Measurements from ENCODE around the gene PHF20. TPM values are rescaled to one million over a fixed set of nuclear protein-coding genes. Genes with fewer than 3 reads are reported as not detected.
"Not testable (repeated sequence)": the region's sequence is repeated elsewhere in the genome, so short reads cannot be mapped to it uniquely, and the experiment has no call there.

The PHF20 gene
- total RNA-seq, 1 donor from 2014 or later, result 101 TPM

DNA sequence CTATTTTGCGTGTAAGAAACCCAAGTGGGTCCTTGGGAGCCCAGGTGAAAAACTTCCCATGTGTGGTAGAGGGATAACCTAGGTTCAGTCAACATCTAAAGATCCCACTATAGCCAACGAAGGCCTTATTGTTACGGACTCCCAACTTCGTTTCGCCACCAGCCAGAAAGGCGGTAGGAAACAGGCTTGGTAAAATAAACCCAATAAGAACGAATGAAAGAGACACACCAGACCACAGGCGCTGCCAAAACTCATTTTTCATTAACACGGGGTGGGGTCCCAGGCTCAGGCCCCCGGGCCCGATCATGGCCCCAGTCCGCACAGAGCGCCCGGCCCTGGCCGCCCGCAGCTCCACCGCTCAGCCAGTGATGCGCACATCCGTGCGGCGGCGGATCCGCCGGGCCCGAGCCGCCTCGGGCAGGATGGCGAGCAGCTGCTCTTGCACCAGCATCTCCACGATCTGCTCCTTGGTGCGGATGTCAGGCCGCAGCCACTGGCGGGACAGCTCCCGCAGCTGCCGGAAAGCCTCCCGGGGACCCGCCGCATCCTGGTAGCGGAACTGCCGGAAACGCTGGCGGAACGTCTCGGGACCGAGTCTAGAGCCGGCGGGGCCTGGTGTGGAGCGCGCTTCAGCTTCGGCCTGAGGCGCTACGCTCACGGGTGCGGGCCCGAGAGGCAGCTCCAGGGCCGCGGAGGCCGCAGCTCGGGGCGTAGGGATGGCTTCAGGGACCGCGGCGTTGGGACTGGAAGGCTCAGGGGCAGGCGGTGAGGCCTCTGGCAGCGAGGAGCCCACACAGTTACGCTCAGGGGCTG lies 181.8 kb downstream of the PHF20 start:
- TF ChIP-seq, protein P1, sequence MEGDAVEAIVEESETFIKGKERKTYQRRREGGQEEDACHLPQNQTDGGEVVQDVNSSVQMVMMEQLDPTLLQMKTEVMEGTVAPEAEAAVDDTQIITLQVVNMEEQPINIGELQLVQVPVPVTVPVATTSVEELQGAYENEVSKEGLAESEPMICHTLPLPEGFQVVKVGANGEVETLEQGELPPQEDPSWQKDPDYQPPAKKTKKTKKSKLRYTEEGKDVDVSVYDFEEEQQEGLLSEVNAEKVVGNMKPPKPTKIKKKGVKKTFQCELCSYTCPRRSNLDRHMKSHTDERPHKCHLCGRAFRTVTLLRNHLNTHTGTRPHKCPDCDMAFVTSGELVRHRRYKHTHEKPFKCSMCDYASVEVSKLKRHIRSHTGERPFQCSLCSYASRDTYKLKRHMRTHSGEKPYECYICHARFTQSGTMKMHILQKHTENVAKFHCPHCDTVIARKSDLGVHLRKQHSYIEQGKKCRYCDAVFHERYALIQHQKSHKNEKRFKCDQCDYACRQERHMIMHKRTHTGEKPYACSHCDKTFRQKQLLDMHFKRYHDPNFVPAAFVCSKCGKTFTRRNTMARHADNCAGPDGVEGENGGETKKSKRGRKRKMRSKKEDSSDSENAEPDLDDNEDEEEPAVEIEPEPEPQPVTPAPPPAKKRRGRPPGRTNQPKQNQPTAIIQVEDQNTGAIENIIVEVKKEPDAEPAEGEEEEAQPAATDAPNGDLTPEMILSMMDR (IDR thresholded peaks at IDR 0.05; ENCODE audit: unreplicated experiment), result no peak
- DNase-seq (ENCODE audit: low spot score), result peak; percentile 76
- peaks cover 9% of the 10 kb centered on the region for H3K36me3 Mint-ChIP-seq (ENCODE audit: low read depth, unreplicated experiment)
- H3K4me1 Mint-ChIP-seq (ENCODE audit: unreplicated experiment), result peaks cover 10% of the 10 kb centered on the region
- H3K4me3 Mint-ChIP-seq (ENCODE audit: unreplicated experiment), result peak overlapping the region; percentile 97
- H3K9me3 Mint-ChIP-seq (ENCODE audit: unreplicated experiment), result no peaks in the 10 kb centered on the region
- peaks cover 5% of the 10 kb centered on the region for H3K27me3 Mint-ChIP-seq (ENCODE audit: unreplicated experiment)
- peak overlapping the region; percentile 98 for H3K27ac Mint-ChIP-seq (ENCODE audit: unreplicated experiment)

DNA sequence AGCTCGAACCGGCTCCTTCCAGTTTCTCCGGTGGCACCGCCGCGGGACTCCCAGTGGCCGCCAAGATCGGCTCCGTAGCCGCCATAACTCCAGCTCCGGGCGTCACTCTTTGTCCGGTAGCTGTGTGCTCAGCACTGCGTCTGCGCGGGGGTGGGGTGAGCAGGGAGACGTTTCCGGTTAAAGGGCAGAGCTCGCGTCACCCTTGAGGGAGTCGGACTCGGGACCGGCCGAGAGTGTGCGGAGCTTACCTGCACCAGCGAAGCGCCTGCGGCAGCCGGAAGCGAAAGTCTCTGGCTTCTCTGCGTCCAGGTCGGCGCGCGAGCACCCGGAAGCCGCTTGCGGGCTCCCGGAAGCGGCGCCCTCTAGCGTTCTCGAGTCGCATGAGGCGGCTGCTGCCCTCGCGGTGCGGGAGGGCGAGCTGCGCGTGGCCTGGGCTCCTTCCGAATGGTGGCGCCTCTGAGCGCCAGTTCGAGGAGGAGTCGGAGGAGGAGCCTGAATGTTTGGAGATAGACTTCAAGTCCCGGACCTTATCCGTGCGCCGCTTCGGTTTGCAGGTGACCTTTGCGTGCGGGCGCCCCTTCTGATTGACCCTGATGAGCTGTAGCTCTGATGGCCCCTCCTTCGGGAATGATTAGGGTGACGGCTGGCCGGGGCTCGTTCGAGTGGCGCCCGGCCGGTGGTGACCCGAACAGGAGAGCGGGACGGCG lies 182.5 kb downstream of the PHF20 start, which contains the start of gene SCAND1:
Gene SCAND1, minus strand, starts transcription at position 303 of the 707 bp plus-strand sequence. Its CDS starts 218 bp downstream, at position 85.
- peak; percentile 98 for DNase-seq (ENCODE audit: low spot score)
- no peaks in the 10 kb centered on the region for H3K9me3 Mint-ChIP-seq (ENCODE audit: unreplicated experiment)
- TF ChIP-seq, protein P1 (IDR thresholded peaks at IDR 0.05; ENCODE audit: unreplicated experiment), result peak; percentile 86
- peaks cover 5% of the 10 kb centered on the region for H3K27me3 Mint-ChIP-seq (ENCODE audit: unreplicated experiment)
- peaks cover 10% of the 10 kb centered on the region for H3K4me1 Mint-ChIP-seq (ENCODE audit: unreplicated experiment)
- peak within 1 kb of the TSS; percentile 97 for H3K4me3 Mint-ChIP-seq (ENCODE audit: unreplicated experiment)
- H3K27ac Mint-ChIP-seq (ENCODE audit: unreplicated experiment), result peak within 1 kb of the TSS; percentile 98
- peaks cover 5% of the 10 kb centered on the region for H3K36me3 Mint-ChIP-seq (ENCODE audit: low read depth, unreplicated experiment)

DNA sequence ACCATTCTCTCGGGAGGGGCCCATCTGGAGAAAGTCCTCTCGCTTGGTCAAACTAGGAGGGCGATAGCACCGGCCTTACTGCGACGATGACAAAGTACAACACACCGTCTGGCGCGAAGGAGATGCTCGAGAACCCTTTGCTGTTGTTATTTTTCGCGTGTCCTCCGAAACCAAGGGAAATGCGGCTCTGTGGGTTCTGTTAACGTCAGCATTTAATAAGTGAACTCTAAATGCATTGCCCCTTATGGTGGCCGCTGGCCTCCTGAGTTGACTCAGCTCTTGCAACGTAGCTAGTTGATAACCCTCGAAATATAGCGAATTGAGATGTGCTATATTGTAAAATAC lies 183.1 kb downstream of the PHF20 start:
- Mint-ChIP-seq H3K9me3 (ENCODE audit: unreplicated experiment) (no peaks in the 10 kb centered on the region), H3K27me3 (ENCODE audit: unreplicated experiment) (peaks cover 5% of the 10 kb centered on the region)
- DNase-seq (ENCODE audit: low spot score), result no peak

DNA sequence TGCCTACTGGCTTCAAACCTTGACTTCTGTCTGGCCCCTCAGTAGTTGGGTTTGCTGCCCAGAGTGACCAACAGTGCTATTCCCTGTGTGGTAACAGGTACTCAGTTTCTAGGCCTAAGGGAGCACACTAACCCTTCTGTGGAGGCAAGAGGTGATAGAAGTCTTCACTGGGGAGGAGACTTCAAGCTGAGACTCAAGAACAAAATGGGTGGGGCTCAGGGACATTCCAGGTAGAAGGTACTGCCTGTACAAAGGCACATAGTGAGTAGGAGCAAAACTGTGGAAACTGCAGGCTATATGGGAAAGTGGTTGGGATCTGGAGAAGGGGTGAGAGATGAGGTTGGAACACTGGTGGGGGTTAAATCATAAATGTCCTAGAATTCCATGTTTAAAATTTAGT lies 184.8 kb downstream of the PHF20 start:
- Mint-ChIP-seq H3K36me3 (ENCODE audit: low read depth, unreplicated experiment) (peaks cover 5% of the 10 kb centered on the region), H3K27me3 (ENCODE audit: unreplicated experiment) (peaks cover 5% of the 10 kb centered on the region), H3K27ac (ENCODE audit: unreplicated experiment) (no peak overlapping the region), H3K9me3 (ENCODE audit: unreplicated experiment) (no peaks in the 10 kb centered on the region), H3K4me1 (ENCODE audit: unreplicated experiment) (peaks cover 10% of the 10 kb centered on the region), H3K4me3 (ENCODE audit: unreplicated experiment) (no peak overlapping the region)
- TF ChIP-seq, protein P1 (IDR thresholded peaks at IDR 0.05; ENCODE audit: unreplicated experiment), result no peak
- no peak for DNase-seq (ENCODE audit: low spot score)

More for the DNA sequence above, 183.1 kb downstream of the PHF20 start:
- TF ChIP-seq, protein P1 (IDR thresholded peaks at IDR 0.05; ENCODE audit: unreplicated experiment), result no peak
- Mint-ChIP-seq H3K36me3 (ENCODE audit: low read depth, unreplicated experiment) (peaks cover 5% of the 10 kb centered on the region), H3K27ac (ENCODE audit: unreplicated experiment) (peak overlapping the region; percentile 98), H3K4me3 (ENCODE audit: unreplicated experiment) (peak overlapping the region; percentile 97), H3K4me1 (ENCODE audit: unreplicated experiment) (peaks cover 10% of the 10 kb centered on the region)

DNA sequence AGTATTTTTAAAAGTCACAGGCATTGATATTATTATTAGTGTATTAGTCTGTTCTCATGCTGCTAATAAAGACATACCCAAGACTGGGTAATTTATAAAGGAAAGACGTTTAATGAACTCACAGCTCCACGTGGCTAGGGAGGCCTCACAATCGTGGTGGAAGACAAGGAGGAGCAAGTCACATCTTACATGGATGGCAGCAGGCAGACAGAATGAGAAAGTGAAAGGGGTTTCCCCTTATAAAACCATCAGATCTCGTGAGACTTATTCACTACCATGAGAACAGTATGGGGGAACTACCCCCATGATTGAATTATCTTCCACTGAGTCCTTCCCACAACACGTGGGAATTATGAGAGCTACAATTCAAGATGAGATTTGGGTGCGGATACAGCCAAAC lies 187.5 kb downstream of the PHF20 start:
- H3K27ac Mint-ChIP-seq (ENCODE audit: unreplicated experiment); DNase-seq (ENCODE audit: low spot score); H3K4me3 Mint-ChIP-seq (ENCODE audit: unreplicated experiment); H3K9me3 Mint-ChIP-seq (ENCODE audit: unreplicated experiment); H3K27me3 Mint-ChIP-seq (ENCODE audit: unreplicated experiment); H3K36me3 Mint-ChIP-seq (ENCODE audit: low read depth, unreplicated experiment); H3K4me1 Mint-ChIP-seq (ENCODE audit: unreplicated experiment): not testable (repeated sequence)
